H1 (cell line): ENCODE data around the gene CPEB1. TPM values are rescaled to one million over a fixed set of nuclear protein-coding genes. Genes with fewer than 3 reads are reported as not detected.

Experiments
- CTCF ChIA-PET: fragments of 300-600 bp; sonication (Branson Sonifier 250); formaldehyde crosslinking; loops from one replicate; lab custom pipeline; 2021; ENCODE audit not compliant: partially characterized antibody; lab: Charles Lee
- POLR2A ChIA-PET: fragments of 300-600 bp; sonication (Branson Sonifier 250); formaldehyde crosslinking; loops from one replicate; lab custom pipeline; 2021; ENCODE audit warnings: inconsistent platforms; ENCODE audit not compliant: partially characterized antibody; lab: Charles Lee
- DNase-seq, 2 experiments: peaks; one replicate each; pipeline versions ENCODE4 v3.0.0 to v3.0.0-alpha.2; 2010 to 2022; ENCODE audit warnings: low spot score in 2 of 2, low read depth in 1 of 2, mixed read lengths in 1 of 2
- FAIRE-seq: peaks from 2 replicates; lab custom pipeline; 2011; peaks lifted over from hg19 to GRCh38; lab: Jason Lieb, UNC
- H2AFZ ChIP-seq: 2 replicates; pipeline ENCODE4 v1.8.1; 2012; ENCODE audit warnings: low read length, inconsistent platforms
- H2AK5ac ChIP-seq: 2 replicates; pipeline ENCODE4 v1.6.1; 2013; ENCODE audit warnings: low read depth, low read length
- H2BK120ac ChIP-seq: replicated peaks from 2 replicates; pipeline ENCODE3; 2013; ENCODE audit warnings: low read depth, low read length, inconsistent platforms
- H2BK12ac ChIP-seq: 2 replicates; pipeline ENCODE4 v1.6.1; 2013; ENCODE audit warnings: low read depth, low read length
- H2BK15ac ChIP-seq: 2 replicates; pipeline ENCODE4 v1.6.1; 2013; ENCODE audit warnings: low read length
- H2BK20ac ChIP-seq: 2 replicates; pipeline ENCODE4 v1.6.1; 2013; ENCODE audit warnings: low read length
- H2BK5ac ChIP-seq: 2 replicates; pipeline ENCODE4 v1.6.1; 2013; ENCODE audit warnings: low read depth, low read length
- H3K14ac ChIP-seq: 2 replicates; pipeline ENCODE4 v1.6.1; 2013; ENCODE audit warnings: inconsistent platforms; ENCODE audit not compliant: insufficient read length
- H3K18ac ChIP-seq: 2 replicates; pipeline ENCODE4 v1.6.1; 2013; ENCODE audit warnings: low read length; ENCODE audit errors: extremely low read depth
- H3K23ac ChIP-seq: 2 replicates; pipeline ENCODE4 v1.6.1; 2013; ENCODE audit warnings: inconsistent platforms; ENCODE audit not compliant: insufficient read length
- H3K23me2 ChIP-seq: 2 replicates; pipeline ENCODE4 v1.6.1; 2013; ENCODE audit warnings: low read depth, low read length
- H3K27ac ChIP-seq: 2 replicates; pipeline ENCODE4 v1.6.1; 2011; ENCODE audit warnings: low read depth, low read length, inconsistent platforms
- H3K27me3 ChIP-seq, 4 experiments: replicated peaks in 1 of 4; 1 replicate in 1 of 4; 2 replicates in 3 of 4; pipeline versions ENCODE4 v1.6.1 to v1.8.1; 2011 to 2013; ENCODE audit warnings: low read length in 3 of 4, mild to moderate bottlenecking in 3 of 4, inconsistent platforms in 2 of 4, mixed read lengths in 2 of 4, moderate library complexity in 1 of 4; ENCODE audit not compliant: control insufficient read depth in 3 of 4, insufficient read depth in 3 of 4; ENCODE audit errors: extremely low read depth in 1 of 4
- H3K36me3 ChIP-seq, 4 experiments: 2 replicates each; pipeline versions ENCODE4 v1.6.1 to v1.8.1; 2011 to 2013; ENCODE audit warnings: mild to moderate bottlenecking in 4 of 4, low read length in 3 of 4, moderate library complexity in 2 of 4, control low read depth in 1 of 4, inconsistent platforms in 1 of 4; ENCODE audit not compliant: insufficient read depth in 4 of 4, control insufficient read depth in 2 of 4
- H3K4ac ChIP-seq: replicated peaks from 2 replicates; pipeline ENCODE3; 2013; ENCODE audit warnings: low read length, low read depth, mixed read lengths, inconsistent platforms; ENCODE audit not compliant: insufficient read length
- H3K4me1 ChIP-seq, 4 experiments: replicated peaks in 1 of 4; 1 replicate in 1 of 4; 2 replicates in 3 of 4; pipeline versions ENCODE4 v1.6.1 to v1.8.1; 2011 to 2013; ENCODE audit warnings: low read length in 3 of 4, inconsistent platforms in 2 of 4, mixed read lengths in 1 of 4; ENCODE audit not compliant: insufficient read depth in 4 of 4, control insufficient read depth in 3 of 4
- H3K4me2 ChIP-seq, 2 experiments: 2 replicates each; pipeline versions ENCODE4 v1.6.1 to v1.8.1; 2011 to 2013; ENCODE audit warnings: low read depth in 2 of 2, low read length in 2 of 2, control low read depth in 1 of 2, inconsistent platforms in 1 of 2, mild to moderate bottlenecking in 1 of 2; ENCODE audit not compliant: insufficient read depth in 1 of 2
- H3K4me3 ChIP-seq, 4 experiments: fragments of 200-600, 300-600 bp in 1 of 4; sonication (generic), shearing (Covaris generic), sonication (Bioruptor Twin) in 1 of 4; 2 replicates each; pipeline versions ENCODE4 v1.5.1 to v1.8.1; 2011 to 2016; ENCODE audit warnings: low read length in 4 of 4, low read depth in 3 of 4, control low read depth in 2 of 4, inconsistent platforms in 2 of 4, mild to moderate bottlenecking in 2 of 4, mixed read lengths in 1 of 4, moderate library complexity in 1 of 4; ENCODE audit not compliant: insufficient read depth in 2 of 4; ENCODE audit errors: extremely low read depth in 1 of 4
- H3K56ac ChIP-seq: replicated peaks from 2 replicates; pipeline ENCODE3; 2013; ENCODE audit warnings: low read depth, mild to moderate bottlenecking, mixed read lengths, low read length, inconsistent platforms; ENCODE audit not compliant: insufficient read length
- H3K79me1 ChIP-seq: 2 replicates; pipeline ENCODE4 v1.6.1; 2013; ENCODE audit warnings: low read depth, low read length, control low read depth
- H3K79me2 ChIP-seq, 2 experiments: 2 replicates each; pipeline versions ENCODE4 v1.6.1 to v1.8.1; 2012 to 2013; ENCODE audit warnings: low read length in 2 of 2, mild to moderate bottlenecking in 2 of 2, inconsistent platforms in 1 of 2; ENCODE audit not compliant: insufficient read depth in 2 of 2, control insufficient read depth in 1 of 2
- H3K9ac ChIP-seq, 4 experiments: replicated peaks in 1 of 4; 1 replicate in 1 of 4; 2 replicates in 3 of 4; pipeline versions ENCODE4 v1.6.1 to v1.8.1; 2011 to 2013; ENCODE audit warnings: low read depth in 3 of 4, low read length in 3 of 4, control low read depth in 2 of 4, mild to moderate bottlenecking in 2 of 4, moderate library complexity in 2 of 4, inconsistent platforms in 1 of 4; ENCODE audit errors: extremely low read depth in 1 of 4
- H3K9me3 ChIP-seq, 2 experiments: 2 replicates each; pipeline versions ENCODE4 v1.6.1 to v1.8.1; 2012 to 2013; ENCODE audit warnings: mild to moderate bottlenecking in 2 of 2, moderate library complexity in 2 of 2, control low read depth in 1 of 2, inconsistent platforms in 1 of 2, low read depth in 1 of 2, low read length in 1 of 2, mixed read lengths in 1 of 2; ENCODE audit not compliant: insufficient read depth in 2 of 2
- H4K20me1 ChIP-seq, 2 experiments: replicated peaks in 1 of 2; 2 replicates each; pipeline versions ENCODE3 to v1.8.1; 2011 to 2013; ENCODE audit warnings: inconsistent platforms in 2 of 2, low read length in 2 of 2, mild to moderate bottlenecking in 1 of 2; ENCODE audit not compliant: insufficient read depth in 2 of 2, control insufficient read depth in 1 of 2
- H4K5ac ChIP-seq: 2 replicates; pipeline ENCODE4 v1.6.1; 2013; ENCODE audit warnings: low read length, low read depth, mixed read lengths, inconsistent platforms; ENCODE audit not compliant: insufficient read length
- H4K8ac ChIP-seq: 2 replicates; pipeline ENCODE4 v1.8.0; 2013; ENCODE audit warnings: mild to moderate bottlenecking, moderate library complexity, low read length, inconsistent platforms; ENCODE audit not compliant: insufficient read depth; ENCODE audit errors: extremely low read depth
- H4K91ac ChIP-seq: replicated peaks from 2 replicates; pipeline ENCODE3; 2013; ENCODE audit warnings: low read length, mixed read lengths, inconsistent platforms; ENCODE audit not compliant: insufficient read length
- CBX5 ChIP-seq: fragments of 300-800, 300-1000 bp; sonication (generic); IDR thresholded peaks from 2 replicates; pipeline ENCODE4 v1.7.1; 2016; ENCODE audit warnings: antibody characterized with exemption, low read length, low read depth
- GTF2F1 ChIP-seq: IDR thresholded peaks from 2 replicates; pipeline ENCODE4 v1.6.1; 2012; ENCODE audit warnings: low read depth, low read length, improper control_type of control experiment, borderline replicate concordance
- KDM5A ChIP-seq: fragments of 200-600 bp; IDR thresholded peaks from 2 replicates; pipeline ENCODE4 v1.7.1; 2012; ENCODE audit warnings: mild to moderate bottlenecking, low read length, inconsistent platforms, mixed read lengths
- RNF2 ChIP-seq: fragments of 200-900, 300-1000 bp; sonication (generic); IDR thresholded peaks from 2 replicates; pipeline ENCODE4 v1.7.1; 2016; ENCODE audit warnings: borderline replicate concordance, low read depth, mild to moderate bottlenecking, antibody characterized with exemption, low read length; ENCODE audit not compliant: poor library complexity, severe bottlenecking; ENCODE audit errors: missing control alignments
- TAF1 ChIP-seq: IDR thresholded peaks from 2 replicates; pipeline ENCODE4 v1.6.1; 2011; ENCODE audit warnings: mild to moderate bottlenecking, low read depth, low read length
- WGBS, 2 experiments: shearing (Covaris generic) in 1 of 2; methylation state at CpG; one replicate each; pipeline versions ENCODE4 v1.1.6 to v1.1.7; 2013 to 2015; ENCODE audit warnings: low lambda C conversion rate in 2 of 2, mixed read lengths in 2 of 2, inconsistent platforms in 1 of 2, low coverage in 1 of 2, missing lambda C conversion rate in 1 of 2; ENCODE audit not compliant: insufficient replicate concordance in 2 of 2, insufficient coverage in 1 of 2, insufficient read length in 1 of 2; ENCODE audit errors: extremely low coverage in 1 of 2, missing lambda C conversion rate in 1 of 2; 5-methylcytosine and 5-hydroxymethylcytosine counted together
- polyA plus RNA-seq, 7 experiments: library from polyadenylated mRNA; depleted of rRNA in 3 of 7; stranded (reverse) in 5 of 7; unstranded in 2 of 7; fragments of >200 nt in 5 of 7; fragments of 200-250 nt in 2 of 7; gene quantifications; 1 replicate in 5 of 7; 2 replicates in 1 of 7; 4 replicates in 1 of 7; pipeline versions ENCODE4 v1.2.1 to v1.2.3, GENCODE V29; 2011 to 2013; ENCODE audit warnings: missing spikeins in 2 of 7, mixed read lengths in 2 of 7
- total RNA-seq: library from RNA; stranded (reverse); fragmentation: NEBNext Ultra II Directional; extraction: Animal tissue kit (Norgen Biotek cat#: 25700); gene quantifications from 2 replicates; pipeline ENCODE4 v1.2.1, GENCODE V29; 2021

Gene CPEB1
- total and polyA plus RNA-seq, 2 of the 8 experiments (the other 6 are each of a cell fraction or from before 2014, with no cell fraction given) = 4.4 to 4.5 TPM

DNA sequence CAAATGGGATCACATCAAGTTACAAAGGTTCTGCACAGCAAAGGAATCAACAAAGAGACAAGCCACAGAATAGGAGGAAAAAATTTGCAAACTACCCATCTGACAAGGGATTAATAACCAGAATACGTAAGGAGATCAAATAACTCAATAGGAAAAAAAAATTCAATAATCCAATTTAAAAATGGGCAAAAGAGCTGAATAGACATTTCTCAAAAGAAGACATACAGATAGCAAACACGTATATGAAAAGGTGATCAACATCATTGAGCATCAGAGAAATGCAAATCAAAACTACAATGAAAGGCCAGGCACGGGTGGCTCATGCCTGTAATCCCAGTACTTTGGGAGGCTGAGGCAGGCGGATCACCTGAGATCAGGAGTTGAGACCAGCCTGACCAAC lies 23.5 kb upstream of the CPEB1 start:
- no peak overlapping the region for H2BK5ac ChIP-seq
- H2AK5ac ChIP-seq = no peak overlapping the region
- H2BK20ac ChIP-seq = no peak overlapping the region
- ChIA-PET POLR2A (no interaction called here), CTCF (no interaction called here)
- no peak overlapping the region for H3K23ac ChIP-seq
- no peak overlapping the region for H3K4me2 ChIP-seq
- no peak overlapping the region for H4K91ac ChIP-seq
- TF ChIP-seq TAF1 = no peak
- no peak for TF ChIP-seq GTF2F1
- TF ChIP-seq CBX5 = no peak
- no peak for TF ChIP-seq KDM5A
- no peak for TF ChIP-seq RNF2
- H3K18ac ChIP-seq = no peak overlapping the region
- no peak for DNase-seq
- H3K27me3 ChIP-seq = no peaks in the 10 kb centered on the region
- no peak overlapping the region for H3K4me3 ChIP-seq
- 90% methylated on average over 4 of the region's 4 CpGs; no CpG with 5 or more reads in 1 of the 2 experiments for WGBS, 2 experiments
- no peak overlapping the region for H2BK12ac ChIP-seq
- H3K36me3 ChIP-seq = no peaks in the 10 kb centered on the region
- H3K9ac ChIP-seq = no peak overlapping the region
- H4K8ac ChIP-seq = no peak overlapping the region
- H2AFZ ChIP-seq = no peak overlapping the region
- H4K5ac ChIP-seq = no peak overlapping the region
- no peaks in the 10 kb centered on the region for H3K79me1 ChIP-seq
- no peaks in the 10 kb centered on the region for H3K9me3 ChIP-seq
- H2BK15ac ChIP-seq = no peak overlapping the region
- H3K4me1 ChIP-seq = no peaks in the 10 kb centered on the region
- H2BK120ac ChIP-seq = no peak overlapping the region
- H3K56ac ChIP-seq = no peak overlapping the region
- no peak overlapping the region for H3K27ac ChIP-seq
- no peaks in the 10 kb centered on the region for H4K20me1 ChIP-seq
- no peak for FAIRE-seq
- no peak overlapping the region for H3K4ac ChIP-seq
- no peaks in the 10 kb centered on the region for H3K79me2 ChIP-seq
- no peak overlapping the region for H3K14ac ChIP-seq
- no peaks in the 10 kb centered on the region for H3K23me2 ChIP-seq
